Left kidney (tissue), 2 donors: ENCODE measurements around the gene RIN3. TPM values are rescaled to one million over a fixed set of nuclear protein-coding genes. Genes with fewer than 3 reads are reported as not detected.
"Not testable (repeated sequence)": the region's sequence is repeated elsewhere in the genome, so short reads cannot be mapped to it uniquely, and the experiment has no call there.

Source experiments
- DNase-seq: peaks from one replicate; pipeline ENCODE4 v3.0.0-alpha.2; 2013
- polyA plus RNA-seq: library from polyadenylated mRNA; unstranded; fragments of 120-200 nt; gene quantifications from one replicate; pipeline ENCODE4 v1.2.1, GENCODE V29; 2013; ENCODE audit not compliant: insufficient read length

Gene RIN3
- polyA plus RNA-seq, 1 donor: 4.7 TPM

GRCh38 chr14:92528486-92529100 is 15.0 kb downstream of the RIN3 start:
- no peak for DNase-seq

- DNase-seq: no peak
Observed at GRCh38 chr14:92529903-92530302, 16.3 kb downstream of the RIN3 start.

GRCh38 chr14:92531106-92531873 is 17.7 kb downstream of the RIN3 start:
- DNase-seq: no peak

GRCh38 chr14:92532490-92533163 is 19.0 kb downstream of the RIN3 start:
- DNase-seq: no peak

- no peak for DNase-seq
Observed at GRCh38 chr14:92534932-92535643, 21.5 kb downstream of the RIN3 start.

- DNase-seq: not testable (repeated sequence)
Observed at GRCh38 chr14:92536231-92536630, 22.6 kb downstream of the RIN3 start.

GRCh38 chr14:92538412-92538985 is 24.9 kb downstream of the RIN3 start:
- DNase-seq: no peak

GRCh38 chr14:92539419-92539818 is 25.8 kb downstream of the RIN3 start:
- no peak for DNase-seq

- DNase-seq: no peak
Observed at GRCh38 chr14:92539875-92540274, 26.3 kb downstream of the RIN3 start.

GRCh38 chr14:92540472-92541048 is 27.0 kb downstream of the RIN3 start:
- peak; percentile 17 for DNase-seq

GRCh38 chr14:92542766-92543554 is 29.4 kb downstream of the RIN3 start:
- no peak for DNase-seq

- DNase-seq: no peak
Observed at GRCh38 chr14:92544051-92544720, 30.6 kb downstream of the RIN3 start.

- no peak for DNase-seq
Observed at GRCh38 chr14:92546347-92547053, 32.9 kb downstream of the RIN3 start.

GRCh38 chr14:92549105-92549858 is 35.7 kb downstream of the RIN3 start:
- no peak for DNase-seq

- DNase-seq: no peak
Observed at GRCh38 chr14:92549859-92550230, 36.3 kb downstream of the RIN3 start.

- DNase-seq: no peak
Observed at GRCh38 chr14:92551044-92551841, 37.7 kb downstream of the RIN3 start.

- no peak for DNase-seq
Observed at GRCh38 chr14:92552066-92552465, 38.5 kb downstream of the RIN3 start.

- no peak for DNase-seq
Observed at GRCh38 chr14:92553438-92553837, 39.9 kb downstream of the RIN3 start.
